PC-3 (cell line): ENCODE data around the gene MC1R. TPM values are rescaled to one million over a fixed set of nuclear protein-coding genes. Genes with fewer than 3 reads are reported as not detected.

ENCODE experiments used
- ATAC-seq: fragments of 200-7000 bp; cut with Tn5 transposase; 2 replicates; pipeline ENCODE4 v1.9.1; 2020; ENCODE audit warnings: mild to moderate bottlenecking, moderate library complexity
- BruUV-seq: library from RNA; stranded (reverse); fragments of 400-500 nt; replicated peaks from 2 replicates; lab custom pipeline; 2021; lab: Mats Ljungman, UMichigan
- CTCF ChIA-PET: fragments of 300-600 bp; sonication (Branson Sonifier 250); formaldehyde crosslinking; loops from one replicate; lab custom pipeline; 2022; ENCODE audit warnings: antibody characterized with exemption; lab: Charles Lee
- POLR2A ChIA-PET: fragments of 300-600 bp; sonication (Branson Sonifier 250); formaldehyde crosslinking; loops from one replicate; lab custom pipeline; 2022; ENCODE audit warnings: antibody characterized with exemption; ENCODE audit not compliant: unreplicated experiment; lab: Charles Lee
- DNase-seq: peaks from one replicate; pipeline ENCODE4 v3.0.0-alpha.2; 2015
- H2AFZ ChIP-seq: fragments of 300-600 bp; sonication (generic); 2 replicates; pipeline ENCODE4 v1.6.0; 2016; ENCODE audit warnings: antibody characterized with exemption, low read length
- H3F3A ChIP-seq: fragments of 300-600 bp; sonication (generic); one replicate; pipeline ENCODE4 v1.6.0; 2017; ENCODE audit warnings: antibody characterized with exemption, low read length, control low read depth, mild to moderate bottlenecking; ENCODE audit not compliant: unreplicated experiment
- H3K27ac ChIP-seq: fragments of 300-600 bp; sonication (generic); 2 replicates; pipeline ENCODE4 v1.5.1; 2016; ENCODE audit warnings: mild to moderate bottlenecking, low read length
- H3K27me3 ChIP-seq: fragments of 300-600 bp; sonication (generic); 2 replicates; pipeline ENCODE4 v1.6.1; 2016; ENCODE audit warnings: low read length, mixed read lengths
- H3K36me3 ChIP-seq: fragments of 300-600 bp; sonication (generic); 2 replicates; pipeline ENCODE4 v1.6.1; 2016; ENCODE audit warnings: low read depth, mixed run types, low read length, mixed read lengths
- H3K4me1 ChIP-seq: fragments of 300-600 bp; sonication (generic); 2 replicates; pipeline ENCODE4 v1.5.1; 2016; ENCODE audit warnings: low read length; ENCODE audit not compliant: insufficient read depth
- H3K4me2 ChIP-seq: fragments of 300-600 bp; sonication (generic); 2 replicates; pipeline ENCODE4 v1.6.0; 2016; ENCODE audit warnings: low read length
- H3K4me3 ChIP-seq: fragments of 300-600 bp; sonication (generic); 2 replicates; pipeline ENCODE4 v1.5.1; 2016; ENCODE audit warnings: mild to moderate bottlenecking, low read length, mixed read lengths
- H3K79me2 ChIP-seq: fragments of 300-600 bp; sonication (generic); 2 replicates; pipeline ENCODE4 v1.6.1; 2017; ENCODE audit warnings: low read length, mixed read lengths
- H3K9ac ChIP-seq: fragments of 300-600 bp; sonication (generic); 2 replicates; pipeline ENCODE4 v1.6.0; 2016; ENCODE audit warnings: mild to moderate bottlenecking, low read length
- H3K9me2 ChIP-seq: fragments of 300-600 bp; sonication (generic); replicated peaks from 2 replicates; pipeline ENCODE4 v1.6.1; 2016; ENCODE audit warnings: mixed run types, low read length, mixed read lengths
- H3K9me3 ChIP-seq: fragments of 300-600 bp; sonication (generic); 2 replicates; pipeline ENCODE4 v1.6.1; 2016; ENCODE audit warnings: low read length, mixed read lengths
- H4K20me1 ChIP-seq: fragments of 300-600 bp; sonication (generic); 2 replicates; pipeline ENCODE4 v1.6.1; 2016; ENCODE audit warnings: low read length, mixed read lengths
- CTCF ChIP-seq: fragments of 300-600 bp; sonication (generic); conservative IDR thresholded peaks from 2 replicates; pipeline ENCODE4 v1.5.1; 2017; ENCODE audit warnings: antibody characterized with exemption, low read depth, mild to moderate bottlenecking, low read length
- EZH2 ChIP-seq: fragments of 300-600 bp; sonication (generic); IDR thresholded peaks from one replicate; pipeline ENCODE4 v1.6.1; 2017; ENCODE audit warnings: antibody characterized with exemption, mild to moderate bottlenecking, low read length; ENCODE audit not compliant: unreplicated experiment
- EZH2phosphoT487 ChIP-seq: fragments of 300-600 bp; sonication (generic); IDR thresholded peaks from 2 replicates; pipeline ENCODE4 v1.6.1; 2018; ENCODE audit warnings: mild to moderate bottlenecking, antibody characterized with exemption, low read length, borderline replicate concordance
- intact Hi-C: fragments of 100-400 bp; cut with micrococcal nuclease; formaldehyde crosslinking; loops from 2 replicates; pipeline ENCODE4 v1.9.0; 2023
- total RNA-seq: library from RNA; depleted of rRNA; stranded (reverse); fragments of >200 nt; gene quantifications from 2 replicates; pipeline ENCODE4 v1.2.3, GENCODE V29; 2014

MC1R gene
- total RNA-seq, 1 experiment from 2014 or later: 4.2 TPM

GRCh38 chr16:89905511-89906139 lies 13.0 kb upstream of the MC1R start:
- H3K36me3 ChIP-seq: peaks cover 14% of the 10 kb centered on the region
- POLR2A ChIA-PET: interaction anchor here (0.5 kb wide), 1 partner anchor 17 kb away, joined by 3 read pairs; no protein-coding TSS in a partner anchor
- intact Hi-C loops: no loop called here

GRCh38 chr16:89906140-89907025 lies 12.3 kb upstream of the MC1R start:
- Histone ChIP-seq H3K79me2 (no peaks in the 10 kb centered on the region), H3K4me1 (no peaks in the 10 kb centered on the region), H3K36me3 (peaks cover 21% of the 10 kb centered on the region), H2AFZ (no peak overlapping the region), H3K9me3 (no peaks in the 10 kb centered on the region), H4K20me1 (no peaks in the 10 kb centered on the region), H3K9me2 (no peaks in the 10 kb centered on the region), H3K4me3 (no peak overlapping the region), H3K4me2 (no peak overlapping the region), H3K9ac (no peak overlapping the region), H3F3A (no peaks in the 10 kb centered on the region), H3K27me3 (no peaks in the 10 kb centered on the region), H3K27ac (no peak overlapping the region)
- CTCF ChIA-PET: no interaction called here
- intact Hi-C loops: no loop called here
- no TSS peak for BruUV-seq
- no peak for DNase-seq
- no peak for ATAC-seq
- TF ChIP-seq EZH2phosphoT487 (no peak), EZH2 (no peak), CTCF (no peak)
- POLR2A ChIA-PET: no interaction called here

More at GRCh38 chr16:89905511-89906139, 13.0 kb upstream of the MC1R start:
- H3K4me3 ChIP-seq: no peak overlapping the region
- H3K27me3 ChIP-seq: no peaks in the 10 kb centered on the region
- no peaks in the 10 kb centered on the region for H3F3A ChIP-seq
- no peaks in the 10 kb centered on the region for H3K79me2 ChIP-seq
- ATAC-seq (no peak), DNase-seq (no peak)
- H3K4me2 ChIP-seq: no peak overlapping the region
- H3K9me2 ChIP-seq: no peaks in the 10 kb centered on the region
- no peak overlapping the region for H2AFZ ChIP-seq
- H3K4me1 ChIP-seq: no peaks in the 10 kb centered on the region
- CTCF ChIA-PET: no interaction called here
- no peak overlapping the region for H3K27ac ChIP-seq
- H3K9ac ChIP-seq: no peak overlapping the region
- TF ChIP-seq CTCF: no peak
- no peak for TF ChIP-seq EZH2
- no peak for TF ChIP-seq EZH2phosphoT487
- BruUV-seq: no TSS peak
- no peaks in the 10 kb centered on the region for H3K9me3 ChIP-seq
- H4K20me1 ChIP-seq: no peaks in the 10 kb centered on the region
